SU-DHL-6 (cell line): ENCODE measurements around the gene CASK.

ENCODE experiments used
- H2AFZ ChIP-seq: fragments of 200-600 bp; sonication (generic); 2 replicates; pipeline ENCODE4 v1.6.1; 2014; ENCODE audit warnings: low read depth, mild to moderate bottlenecking, moderate library complexity, mixed read lengths, antibody characterized with exemption, low read length; ENCODE audit not compliant: severe bottlenecking
- H3F3A ChIP-seq: fragments of 200-600 bp; shearing (Covaris generic); 2 replicates; pipeline ENCODE4 v1.6.0; 2016; ENCODE audit warnings: antibody characterized with exemption, mild to moderate bottlenecking; ENCODE audit not compliant: insufficient read depth
- H3K27ac ChIP-seq: fragments of 200-600 bp; sonication (generic); 2 replicates; pipeline ENCODE4 v1.5.1; 2016; ENCODE audit warnings: low read depth, mild to moderate bottlenecking, low read length, moderate library complexity, mixed read lengths
- H3K27me3 ChIP-seq: fragments of 200-600 bp; sonication (generic), shearing (Covaris generic); 2 replicates; pipeline ENCODE4 v1.6.0; 2014; ENCODE audit warnings: mild to moderate bottlenecking, low read length
- H3K36me3 ChIP-seq: fragments of 200-600 bp; sonication (generic); 2 replicates; pipeline ENCODE4 v1.6.1; 2014; ENCODE audit warnings: mild to moderate bottlenecking, low read length, mixed read lengths
- H3K4me2 ChIP-seq: fragments of 300-600, 200-600 bp; shearing (Covaris generic), sonication (generic); 2 replicates; pipeline ENCODE4 v1.6.0; 2014; ENCODE audit warnings: low read length, low read depth, mild to moderate bottlenecking; ENCODE audit not compliant: poor library complexity, severe bottlenecking
- H3K4me3 ChIP-seq: fragments of 200-600 bp; sonication (generic); 2 replicates; pipeline ENCODE4 v1.5.1; 2014; ENCODE audit warnings: antibody characterized with exemption, low read length, mild to moderate bottlenecking, mixed read lengths; ENCODE audit not compliant: insufficient read depth, poor library complexity, severe bottlenecking
- H3K79me2 ChIP-seq: fragments of 200-600 bp; sonication (generic); 2 replicates; pipeline ENCODE4 v1.6.1; 2014; ENCODE audit warnings: mild to moderate bottlenecking, low read length, moderate library complexity; ENCODE audit not compliant: insufficient read depth
- H3K9ac ChIP-seq: fragments of 200-600 bp; sonication (generic); 2 replicates; pipeline ENCODE4 v1.7.0; 2014; ENCODE audit warnings: mild to moderate bottlenecking, low read length
- H3K9me2 ChIP-seq: fragments of 200-600 bp; sonication (generic); replicated peaks from 2 replicates; pipeline ENCODE4 v1.6.1; 2014; ENCODE audit warnings: low read length; ENCODE audit not compliant: insufficient read depth
- H3K9me3 ChIP-seq: fragments of 200-600 bp; sonication (generic); 2 replicates; pipeline ENCODE4 v1.6.1; 2014; ENCODE audit warnings: low read length, mixed read lengths; ENCODE audit not compliant: insufficient read depth
- H4K20me1 ChIP-seq: fragments of 200-600 bp; sonication (generic); 2 replicates; pipeline ENCODE4 v1.6.1; 2014; ENCODE audit warnings: low read depth, mild to moderate bottlenecking, antibody characterized with exemption, low read length, moderate library complexity, mixed read lengths
- EZH2phosphoT487 ChIP-seq: fragments of 200-600 bp; sonication (generic), shearing (Covaris generic); conservative IDR thresholded peaks from 2 replicates; pipeline ENCODE4 v1.6.1; 2018; ENCODE audit warnings: mild to moderate bottlenecking, antibody characterized with exemption, low read length, moderate library complexity, mixed read lengths
- TF ChIP-seq, protein P1 (sequence below): fragments of 200-600 bp; sonication (generic); IDR thresholded peaks from one replicate; pipeline ENCODE4 v1.5.1; 2017; ENCODE audit warnings: antibody characterized with exemption, mild to moderate bottlenecking, low read length, moderate library complexity; ENCODE audit not compliant: insufficient read depth, poor library complexity, severe bottlenecking

CASK gene

DNA sequence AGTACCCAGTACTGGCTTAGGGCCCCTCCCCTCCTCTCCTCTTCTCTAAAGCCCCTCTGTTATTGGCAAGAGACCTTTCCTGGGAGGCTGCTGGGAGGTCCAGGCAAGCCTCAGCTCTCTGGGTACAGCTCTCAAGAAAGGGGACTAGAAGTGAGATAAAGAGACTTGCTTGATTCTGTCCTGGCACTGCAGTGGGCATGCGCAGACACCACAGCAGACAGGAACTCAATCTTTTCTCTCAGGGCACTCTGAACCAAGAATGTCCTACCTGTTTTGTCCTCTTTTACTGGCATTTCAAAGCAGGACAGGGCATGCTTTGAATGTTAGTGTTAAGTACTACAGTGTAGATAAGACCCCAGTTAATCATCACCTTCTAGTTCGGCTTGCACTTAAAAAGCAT, 401.3 kb downstream of the CASK start:
- H3K4me2 ChIP-seq, result no peak overlapping the region
- H3K9me3 ChIP-seq, result no peaks in the 10 kb centered on the region
- no peak overlapping the region for H3K4me3 ChIP-seq
- H3K79me2 ChIP-seq, result no peaks in the 10 kb centered on the region
- H4K20me1 ChIP-seq, result no peaks in the 10 kb centered on the region
- H3F3A ChIP-seq, result no peaks in the 10 kb centered on the region
- H3K9ac ChIP-seq, result no peak overlapping the region
- H3K27me3 ChIP-seq, result no peaks in the 10 kb centered on the region
- no peak for TF ChIP-seq EZH2phosphoT487
- TF ChIP-seq, protein P1, sequence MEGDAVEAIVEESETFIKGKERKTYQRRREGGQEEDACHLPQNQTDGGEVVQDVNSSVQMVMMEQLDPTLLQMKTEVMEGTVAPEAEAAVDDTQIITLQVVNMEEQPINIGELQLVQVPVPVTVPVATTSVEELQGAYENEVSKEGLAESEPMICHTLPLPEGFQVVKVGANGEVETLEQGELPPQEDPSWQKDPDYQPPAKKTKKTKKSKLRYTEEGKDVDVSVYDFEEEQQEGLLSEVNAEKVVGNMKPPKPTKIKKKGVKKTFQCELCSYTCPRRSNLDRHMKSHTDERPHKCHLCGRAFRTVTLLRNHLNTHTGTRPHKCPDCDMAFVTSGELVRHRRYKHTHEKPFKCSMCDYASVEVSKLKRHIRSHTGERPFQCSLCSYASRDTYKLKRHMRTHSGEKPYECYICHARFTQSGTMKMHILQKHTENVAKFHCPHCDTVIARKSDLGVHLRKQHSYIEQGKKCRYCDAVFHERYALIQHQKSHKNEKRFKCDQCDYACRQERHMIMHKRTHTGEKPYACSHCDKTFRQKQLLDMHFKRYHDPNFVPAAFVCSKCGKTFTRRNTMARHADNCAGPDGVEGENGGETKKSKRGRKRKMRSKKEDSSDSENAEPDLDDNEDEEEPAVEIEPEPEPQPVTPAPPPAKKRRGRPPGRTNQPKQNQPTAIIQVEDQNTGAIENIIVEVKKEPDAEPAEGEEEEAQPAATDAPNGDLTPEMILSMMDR, result no peak
- H2AFZ ChIP-seq, result no peak overlapping the region
- no peaks in the 10 kb centered on the region for H3K9me2 ChIP-seq
- H3K36me3 ChIP-seq, result no peaks in the 10 kb centered on the region
- H3K27ac ChIP-seq, result no peak overlapping the region

- Histone ChIP-seq H3K4me2 (no peak overlapping the region), H3K4me3 (no peak overlapping the region), H3K79me2 (no peaks in the 10 kb centered on the region), H3K27me3 (no peaks in the 10 kb centered on the region), H3K9me2 (no peaks in the 10 kb centered on the region), H4K20me1 (no peaks in the 10 kb centered on the region), H3K36me3 (no peaks in the 10 kb centered on the region), H2AFZ (no peak overlapping the region), H3K9me3 (no peaks in the 10 kb centered on the region), H3K9ac (no peak overlapping the region), H3K27ac (no peak overlapping the region), H3F3A (no peaks in the 10 kb centered on the region)
- TF ChIP-seq, protein P1, result no peak
- TF ChIP-seq EZH2phosphoT487, result no peak
Observed at GRCh38 chrX:41519468-41519867, 403.9 kb downstream of the CASK start.

- Histone ChIP-seq H3K79me2 (no peaks in the 10 kb centered on the region), H3K36me3 (no peaks in the 10 kb centered on the region), H3K4me3 (no peak overlapping the region), H3K9ac (no peak overlapping the region), H3K9me2 (no peaks in the 10 kb centered on the region), H2AFZ (no peak overlapping the region), H4K20me1 (no peaks in the 10 kb centered on the region), H3K4me2 (no peak overlapping the region), H3K27ac (no peak overlapping the region), H3K27me3 (no peaks in the 10 kb centered on the region), H3K9me3 (no peaks in the 10 kb centered on the region), H3F3A (no peaks in the 10 kb centered on the region)
- TF ChIP-seq EZH2phosphoT487, result no peak
- TF ChIP-seq, protein P1, result no peak
Observed at GRCh38 chrX:41518841-41519220, 404.5 kb downstream of the CASK start.
